ENCODE measurements around the gene BAK1.

The BAK1 gene

DNA sequence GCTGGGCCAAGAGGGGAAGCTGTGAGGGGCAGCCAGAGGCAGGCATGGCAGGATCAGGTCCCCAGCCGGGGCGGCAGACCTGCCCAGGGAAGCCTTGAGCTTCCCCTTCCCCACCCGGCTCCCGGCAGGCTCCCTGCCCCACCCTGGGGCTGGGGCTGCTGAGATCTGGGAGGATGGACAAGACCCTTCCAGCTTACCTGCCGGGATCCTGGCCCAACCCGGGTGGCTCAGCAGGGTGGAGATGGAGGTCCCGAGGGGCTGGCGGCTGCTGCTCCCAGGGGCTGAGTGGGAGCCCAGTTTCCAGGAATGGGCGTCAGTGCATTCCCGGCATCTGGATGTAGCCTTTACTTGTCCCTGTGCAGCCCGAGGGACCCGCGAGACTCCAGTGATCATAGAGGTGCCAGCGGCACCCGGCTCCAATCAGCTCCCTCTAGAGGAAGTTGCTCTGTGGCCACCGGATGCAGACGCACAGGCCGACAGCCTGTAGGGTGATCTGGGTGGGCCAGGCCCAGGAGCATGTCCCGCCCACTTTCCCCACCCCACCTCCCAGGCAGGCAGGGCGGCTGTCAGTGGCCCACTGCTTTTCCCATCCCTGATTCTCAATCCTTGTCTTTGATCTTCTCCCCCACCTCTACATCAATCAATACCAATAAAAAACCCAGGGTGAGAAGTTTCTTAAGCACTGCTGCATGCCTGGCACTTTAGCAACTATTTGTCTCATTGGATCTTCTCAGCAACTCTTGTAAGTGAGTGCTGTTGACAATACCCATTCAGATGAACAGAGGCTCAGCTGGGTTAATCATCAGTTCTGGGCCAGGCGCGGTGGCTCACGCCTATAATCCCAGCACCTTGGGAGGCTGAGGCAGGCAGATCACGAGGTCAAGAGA lies at the start of gene BAK1:
Gene BAK1, minus strand, starts transcription at position 449 of the 887 bp plus-strand sequence. CDS start 2,672 bp downstream, outside the sequence.
- DNase-seq (ENCODE audit: low spot score in 2 of 2): peak; percentile 93 to 95
- Histone ChIP-seq H3K4me1 (peaks cover 5% of the 10 kb centered on the region), H3K4me3 (peak within 1 kb of the TSS; percentile 92), H3K27me3 (ENCODE audit: low read depth) (no peaks in the 10 kb centered on the region), H3K36me3 (replicated peaks) (peaks cover 25% of the 10 kb centered on the region), H3K9me3 (no peaks in the 10 kb centered on the region)
- in situ Hi-C loops (cut with MboI; ENCODE audit: low sequenced_read_pairs): no loop called here

DNA sequence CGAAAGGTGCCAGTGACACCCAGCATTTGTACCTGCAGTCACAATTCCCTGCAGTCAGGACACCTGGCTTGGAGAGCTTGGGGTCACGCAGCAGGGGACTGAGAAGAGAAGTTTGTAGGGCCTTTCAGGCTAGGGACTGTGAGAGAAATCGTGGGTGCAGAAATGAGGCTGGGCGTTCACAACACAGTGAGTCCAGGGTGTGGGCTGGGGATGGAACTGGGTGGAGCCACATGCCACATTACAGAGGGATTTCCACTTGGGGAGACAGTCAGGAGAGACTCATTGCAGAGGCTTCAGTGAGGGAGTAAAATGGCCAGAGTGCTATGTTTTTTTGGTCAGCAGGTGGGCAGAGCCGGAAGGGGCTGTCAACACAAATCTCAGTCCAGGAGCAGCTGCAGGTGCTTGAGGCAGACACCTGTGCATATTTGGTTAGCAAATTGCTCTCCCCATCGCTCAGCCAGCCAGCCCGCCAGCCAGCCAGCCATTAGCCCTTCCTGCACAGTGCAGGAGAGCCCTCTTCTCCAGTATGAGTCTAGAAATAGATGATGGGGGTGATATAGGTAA lies 48.4 kb upstream of the BAK1 start:
- in situ Hi-C loops (cut with MboI; ENCODE audit: low sequenced_read_pairs): no loop called here
- Histone ChIP-seq H3K4me1 (peaks cover 12% of the 10 kb centered on the region), H3K9me3 (no peaks in the 10 kb centered on the region), H3K4me3 (no peak overlapping the region), H3K36me3 (replicated peaks) (peaks cover 17% of the 10 kb centered on the region; the same call in 1 of the 2 replicates), H3K27me3 (ENCODE audit: low read depth) (no peaks in the 10 kb centered on the region)
- no peak for DNase-seq (ENCODE audit: low spot score in 2 of 2)

DNA sequence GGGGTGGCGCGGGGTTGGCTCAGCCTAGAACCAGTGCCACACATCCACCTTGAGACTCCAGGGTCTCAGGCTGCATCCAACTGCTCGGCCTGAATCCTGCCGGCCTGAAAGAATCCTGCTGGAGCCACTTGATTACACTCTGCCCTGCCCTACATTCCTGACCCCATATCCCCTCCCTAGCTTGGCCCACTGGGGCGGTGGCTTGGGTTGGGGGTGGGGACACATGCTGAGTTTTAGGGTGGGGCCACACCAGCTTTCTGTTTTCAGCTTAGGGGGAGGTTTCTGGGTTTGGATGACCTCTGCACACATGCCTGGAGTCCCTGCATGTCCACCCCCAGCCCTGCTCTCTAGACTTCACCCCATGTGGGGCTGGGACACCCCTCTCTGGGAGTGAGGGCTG lies 47.8 kb upstream of the BAK1 start:
- Histone ChIP-seq H3K4me3 (no peak overlapping the region), H3K27me3 (ENCODE audit: low read depth) (no peaks in the 10 kb centered on the region), H3K4me1 (peaks cover 7% of the 10 kb centered on the region), H3K36me3 (replicated peaks) (peaks cover 19% of the 10 kb centered on the region; the same call in 1 of the 2 replicates), H3K9me3 (no peaks in the 10 kb centered on the region)
- DNase-seq (ENCODE audit: low spot score in 2 of 2): no peak
- in situ Hi-C loops (cut with MboI; ENCODE audit: low sequenced_read_pairs): no loop called here

DNA sequence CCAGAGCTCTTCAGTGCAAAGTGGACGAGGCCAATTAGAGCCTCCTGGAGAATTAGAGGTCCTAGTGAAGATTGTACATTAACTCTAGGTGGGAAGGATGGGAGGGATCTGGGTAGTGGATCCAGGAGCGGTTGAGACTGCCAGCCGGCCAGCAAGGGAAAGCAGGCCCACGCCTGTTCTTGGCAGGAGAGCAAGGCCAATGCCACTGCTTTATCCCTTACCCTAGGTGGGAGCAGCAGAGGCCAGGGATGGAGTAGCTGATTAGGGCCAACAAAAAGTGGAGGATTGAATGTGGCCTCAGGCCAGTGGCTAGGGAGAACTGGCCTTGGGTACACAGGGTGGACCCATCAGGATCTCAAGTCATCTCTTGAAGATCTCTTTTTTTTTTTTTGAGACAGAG lies 44.8 kb upstream of the BAK1 start:
- in situ Hi-C loops (cut with MboI; ENCODE audit: low sequenced_read_pairs): no loop called here
- Histone ChIP-seq H3K36me3 (replicated peaks) (peaks cover 19% of the 10 kb centered on the region; the same call in 1 of the 2 replicates), H3K9me3 (no peaks in the 10 kb centered on the region), H3K4me1 (peaks cover 9% of the 10 kb centered on the region), H3K4me3 (no peak overlapping the region), H3K27me3 (ENCODE audit: low read depth) (no peaks in the 10 kb centered on the region)
- DNase-seq (ENCODE audit: low spot score in 2 of 2): no peak

DNA sequence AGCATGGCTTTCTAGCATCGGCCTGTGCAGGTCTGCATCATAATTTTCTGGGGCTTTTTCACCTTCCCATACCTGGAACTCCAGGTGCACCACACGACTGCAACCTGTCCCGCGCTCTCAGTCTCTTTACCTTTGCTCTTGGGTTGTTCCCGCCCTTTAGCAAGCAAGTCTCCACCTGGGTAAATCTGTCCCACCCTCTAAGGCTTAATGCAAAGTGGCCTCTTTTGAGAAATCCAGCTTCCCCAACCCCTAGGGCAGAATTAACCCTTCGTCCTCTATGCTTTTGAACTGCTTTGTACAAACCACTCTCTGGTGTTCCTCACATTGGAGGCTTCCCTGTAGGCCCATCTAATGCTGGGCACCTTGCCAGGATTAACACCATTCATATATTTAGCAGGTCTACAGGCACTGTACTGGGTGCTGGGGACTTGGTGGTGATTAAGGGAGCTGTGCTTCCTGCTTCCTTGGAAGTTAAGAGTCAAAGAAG lies 43.9 kb upstream of the BAK1 start:
- Histone ChIP-seq H3K4me1 (peaks cover 12% of the 10 kb centered on the region), H3K9me3 (no peaks in the 10 kb centered on the region), H3K4me3 (no peak overlapping the region), H3K36me3 (replicated peaks) (peaks cover 19% of the 10 kb centered on the region; the same call in 1 of the 2 replicates), H3K27me3 (ENCODE audit: low read depth) (no peaks in the 10 kb centered on the region)
- DNase-seq (ENCODE audit: low spot score in 2 of 2): peak in 1 of 2 experiments; percentile 45
- in situ Hi-C loops (cut with MboI; ENCODE audit: low sequenced_read_pairs): no loop called here

DNA sequence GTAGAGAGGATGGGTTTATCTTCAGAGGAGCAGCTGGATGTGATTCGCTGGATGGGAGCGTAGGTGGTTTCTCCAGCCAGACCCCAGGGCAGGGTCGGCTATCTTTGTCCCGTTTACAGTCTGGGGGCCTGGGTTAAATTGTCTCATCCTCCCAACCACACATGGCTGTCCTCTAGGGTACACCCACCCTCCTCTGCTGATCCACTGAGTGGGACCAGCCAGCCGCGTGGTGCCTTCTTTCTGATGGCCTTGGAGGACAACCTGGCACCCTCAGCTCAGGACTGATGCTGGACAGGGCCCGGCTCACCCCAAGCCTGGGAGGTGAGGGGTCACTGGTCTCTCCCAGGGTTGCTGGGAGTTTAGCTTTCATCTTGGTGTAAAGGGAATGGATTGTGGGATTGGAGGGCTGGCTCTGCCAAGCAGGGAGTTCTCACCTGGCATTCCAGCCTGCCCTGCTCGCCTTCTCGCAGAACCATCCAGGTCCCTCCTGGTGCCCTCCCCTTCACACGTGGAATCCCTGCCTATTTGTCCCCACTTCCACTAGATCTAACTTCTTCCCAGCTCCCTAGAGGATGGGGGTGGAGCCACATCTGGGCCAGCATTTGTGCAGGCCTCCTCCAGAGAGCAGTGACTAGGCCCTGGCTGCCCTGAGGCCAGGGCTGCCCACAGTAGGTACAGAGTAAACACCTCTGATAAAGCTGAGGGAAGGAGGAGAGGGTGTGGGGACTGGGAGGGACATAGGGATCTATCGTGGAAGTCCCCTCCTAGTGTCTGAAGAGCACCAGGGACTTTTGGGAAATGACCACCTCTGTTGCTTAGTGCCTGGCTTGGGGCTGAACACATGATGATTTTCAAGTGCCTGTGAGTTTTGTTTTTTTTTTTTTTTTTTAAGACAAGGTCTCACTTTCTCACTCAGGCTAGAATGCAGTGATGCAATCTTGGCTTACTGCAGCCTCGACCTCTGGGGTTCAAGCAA lies 42.7 kb upstream of the BAK1 start:
- no peak for DNase-seq (ENCODE audit: low spot score in 2 of 2)
- Histone ChIP-seq H3K9me3 (no peaks in the 10 kb centered on the region), H3K4me3 (peak overlapping the region; percentile 74), H3K27me3 (ENCODE audit: low read depth) (no peaks in the 10 kb centered on the region), H3K36me3 (replicated peaks) (peaks cover 19% of the 10 kb centered on the region; the same call in 1 of the 2 replicates), H3K4me1 (peaks cover 12% of the 10 kb centered on the region)
- in situ Hi-C loops (cut with MboI; ENCODE audit: low sequenced_read_pairs): no loop called here

DNA sequence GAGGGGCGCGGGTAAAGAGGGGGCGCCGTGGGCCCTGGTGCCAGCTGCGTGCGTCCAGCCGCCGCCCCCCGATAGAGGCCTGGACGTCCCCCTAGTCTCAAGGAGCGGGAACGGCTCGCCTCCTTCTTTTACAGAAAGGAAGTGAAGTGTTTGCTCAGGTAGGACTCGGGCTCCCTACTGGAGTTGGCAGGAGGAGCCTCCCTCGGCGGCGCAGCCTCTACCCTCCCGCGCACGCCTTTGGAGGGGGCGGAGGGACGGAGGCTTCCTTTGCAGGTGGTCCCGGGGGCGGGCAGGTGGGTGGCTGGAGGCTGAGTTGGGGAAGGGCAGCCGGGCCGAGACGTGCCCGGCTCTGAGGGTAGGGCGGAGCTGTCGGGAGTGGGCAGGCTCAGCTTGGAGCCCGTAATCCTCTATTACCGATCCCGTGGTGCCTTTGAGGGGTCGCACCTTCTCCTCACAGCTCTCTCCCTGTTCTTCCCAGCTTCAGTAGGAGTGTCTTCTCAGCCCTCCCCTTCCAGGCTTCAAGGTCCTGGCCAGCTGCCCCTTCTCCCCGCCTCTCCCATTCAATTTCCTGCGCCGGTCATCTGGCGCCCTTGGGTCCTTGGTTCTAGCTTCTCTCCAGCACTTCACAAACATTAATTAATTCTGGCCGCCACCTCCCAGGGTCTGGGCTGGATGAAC lies 41.8 kb upstream of the BAK1 start:
- Histone ChIP-seq H3K27me3 (ENCODE audit: low read depth) (no peaks in the 10 kb centered on the region), H3K4me1 (peaks cover 7% of the 10 kb centered on the region; the same call in 1 of the 2 replicates), H3K9me3 (no peaks in the 10 kb centered on the region), H3K36me3 (replicated peaks) (peaks cover 13% of the 10 kb centered on the region; the same call in 1 of the 2 replicates), H3K4me3 (peak overlapping the region; percentile 74)
- peak; percentile 59 to 67 for DNase-seq (ENCODE audit: low spot score in 2 of 2)
- in situ Hi-C loops (cut with MboI; ENCODE audit: low sequenced_read_pairs): no loop called here

DNA sequence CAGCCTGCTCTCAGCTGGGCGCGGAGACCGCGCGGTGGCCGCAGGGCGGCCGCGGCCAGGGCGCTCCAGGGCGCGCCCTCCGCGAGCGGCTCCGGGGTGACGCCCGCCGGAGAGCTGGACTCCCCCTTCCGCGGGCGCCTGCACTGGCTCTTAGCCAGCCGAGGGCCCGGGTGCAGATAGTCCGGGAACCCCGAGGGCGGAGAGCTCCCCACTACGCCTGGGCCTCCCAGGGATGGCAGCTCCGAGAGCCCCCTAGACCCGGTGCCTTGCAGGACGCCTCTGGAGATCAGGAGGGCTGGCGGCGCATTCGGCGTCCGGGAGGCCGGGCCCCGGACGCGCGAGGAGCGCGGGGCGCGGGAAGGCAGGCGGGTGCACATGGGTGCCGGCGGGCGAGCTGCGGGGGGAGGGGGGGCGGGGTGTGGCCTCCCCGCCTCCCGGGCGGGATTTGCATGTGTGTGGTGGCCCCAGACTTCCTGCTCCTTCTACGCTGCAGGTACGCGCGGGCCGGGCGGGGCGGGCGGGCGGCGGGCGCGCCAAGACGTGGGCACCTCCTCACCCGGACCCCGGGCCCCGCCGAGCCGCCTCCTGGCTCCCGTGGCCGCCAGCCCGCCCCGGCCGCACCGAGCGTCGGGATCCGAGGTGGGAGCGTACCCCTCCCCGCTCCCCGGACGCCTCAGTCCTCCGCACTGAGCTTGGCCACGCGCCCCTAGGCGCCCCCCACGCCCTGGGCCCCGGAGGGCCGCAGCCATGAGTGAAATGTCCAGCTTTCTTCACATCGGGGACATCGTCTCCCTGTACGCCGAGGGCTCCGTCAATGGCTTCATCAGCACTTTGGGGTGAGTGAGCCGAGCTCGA lies 41.0 kb upstream of the BAK1 start, which contains the start of gene ITPR3:
Gene ITPR3, plus strand, starts transcription at position 467 of the 855 bp plus-strand sequence. Its CDS starts 281 bp downstream, at position 748.
- Histone ChIP-seq H3K4me3 (peak within 1 kb of the TSS; percentile 74), H3K9me3 (no peaks in the 10 kb centered on the region), H3K36me3 (replicated peaks) (peaks cover 13% of the 10 kb centered on the region; the same call in 1 of the 2 replicates), H3K27me3 (ENCODE audit: low read depth) (no peaks in the 10 kb centered on the region), H3K4me1 (peaks cover 7% of the 10 kb centered on the region; the same call in 1 of the 2 replicates)
- in situ Hi-C loops (cut with MboI; ENCODE audit: low sequenced_read_pairs): no loop called here
- DNase-seq (ENCODE audit: low spot score in 2 of 2): peak; percentile 68 to 74

DNA sequence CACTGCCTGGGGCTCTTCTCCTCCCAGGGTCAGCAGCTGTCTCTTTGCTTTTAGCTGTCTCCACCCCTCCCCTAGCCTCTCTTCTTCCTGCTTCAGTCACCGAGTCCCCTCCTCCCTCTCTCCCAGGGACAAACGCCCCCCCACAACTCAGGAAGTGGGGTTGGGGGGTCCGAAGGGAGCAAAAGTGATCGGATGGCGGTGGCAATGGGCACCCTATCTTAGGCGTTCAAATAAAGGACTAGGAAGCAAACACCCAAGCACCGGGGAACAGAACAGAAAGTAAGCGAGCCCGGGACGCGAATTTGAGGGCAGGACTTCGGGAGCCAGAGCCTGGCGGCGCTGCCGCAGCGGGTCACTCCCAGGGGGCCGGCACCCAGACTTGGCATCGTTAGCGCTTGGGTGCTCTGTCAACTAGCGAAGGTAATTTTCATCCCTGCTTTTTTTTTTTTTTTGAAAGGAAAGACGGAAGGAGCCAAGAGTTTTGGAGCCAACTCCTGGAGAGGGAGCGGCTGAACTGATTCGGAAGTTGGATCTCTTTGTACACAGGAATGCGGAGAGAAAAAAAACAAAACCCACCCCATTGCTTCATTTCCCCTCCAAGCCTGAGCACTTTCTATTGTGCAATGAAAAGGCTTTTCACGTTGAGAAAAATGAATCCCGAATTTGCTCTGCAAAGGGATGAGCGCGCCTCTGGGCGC lies 40.2 kb upstream of the BAK1 start:
- H3K4me1 ChIP-seq: peaks cover 7% of the 10 kb centered on the region; the same call in 1 of the 2 replicates
- no peaks in the 10 kb centered on the region for H3K9me3 ChIP-seq
- in situ Hi-C loops (cut with MboI; ENCODE audit: low sequenced_read_pairs): no loop called here
- H3K4me3 ChIP-seq: peak overlapping the region; percentile 74
- peaks cover 13% of the 10 kb centered on the region; the same call in 1 of the 2 replicates for H3K36me3 ChIP-seq (replicated peaks)
- H3K27me3 ChIP-seq (ENCODE audit: low read depth): no peaks in the 10 kb centered on the region
- DNase-seq (ENCODE audit: low spot score in 2 of 2): peak; percentile 14 to 59

DNA sequence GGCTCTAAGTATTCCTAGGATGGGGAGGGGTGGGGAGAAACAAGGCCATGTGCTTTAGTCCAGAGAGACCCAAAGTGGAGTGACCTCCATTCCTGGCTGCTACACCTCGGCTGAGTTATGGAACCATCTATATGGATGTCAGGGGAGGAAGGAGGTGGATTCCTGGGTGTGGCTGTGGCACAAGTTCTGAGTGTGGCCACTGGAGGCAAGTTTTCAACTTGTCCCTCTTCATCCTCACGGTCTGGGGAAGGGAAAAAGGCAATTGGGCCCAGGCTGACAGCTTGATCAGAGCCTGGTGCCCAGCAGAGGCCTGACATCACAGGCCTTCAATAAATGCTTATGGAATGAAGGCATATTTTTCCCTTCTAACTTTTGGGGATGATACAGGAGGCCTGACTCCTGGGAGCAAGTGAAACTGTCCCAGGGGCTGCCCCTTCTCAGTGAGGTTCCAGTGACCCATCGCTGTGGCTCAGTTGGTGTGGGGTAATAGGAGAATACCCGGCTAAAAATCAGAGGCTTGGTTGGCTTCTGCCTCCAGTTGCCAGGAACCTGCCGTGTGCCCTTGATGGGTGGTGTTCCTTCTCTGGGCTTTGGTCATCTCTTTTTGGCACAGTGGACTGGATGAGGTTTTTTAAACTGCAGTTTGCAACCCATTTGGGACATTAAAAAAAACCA lies 39.2 kb upstream of the BAK1 start:
- Histone ChIP-seq H3K9me3 (no peaks in the 10 kb centered on the region), H3K27me3 (ENCODE audit: low read depth) (no peaks in the 10 kb centered on the region), H3K4me3 (no peak overlapping the region), H3K36me3 (replicated peaks) (peaks cover 10% of the 10 kb centered on the region; the same call in 1 of the 2 replicates), H3K4me1 (peaks cover 7% of the 10 kb centered on the region; the same call in 1 of the 2 replicates)
- DNase-seq (ENCODE audit: low spot score in 2 of 2): no peak
- in situ Hi-C loops (cut with MboI; ENCODE audit: low sequenced_read_pairs): no loop called here

DNA sequence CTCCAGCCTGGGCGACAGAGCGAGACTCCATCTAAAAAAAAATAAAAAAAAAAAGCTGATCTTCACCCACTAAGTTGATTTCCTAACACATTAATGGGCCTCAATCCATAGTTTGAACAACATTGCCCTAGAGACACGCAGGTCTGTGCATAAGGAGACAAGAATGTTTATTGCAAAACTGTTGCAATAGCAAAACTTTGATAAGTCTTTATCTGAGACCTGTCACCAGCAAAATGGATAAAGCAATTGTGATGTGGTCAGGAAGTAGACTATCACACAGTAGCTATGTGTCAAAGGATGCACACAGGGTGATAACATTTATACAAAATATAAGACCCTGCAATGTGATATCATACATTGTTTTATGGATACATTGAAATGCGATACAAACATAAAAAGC lies 36.8 kb upstream of the BAK1 start:
- in situ Hi-C loops (cut with MboI; ENCODE audit: low sequenced_read_pairs): no loop called here
- H3K36me3 ChIP-seq (replicated peaks): no peaks in the 10 kb centered on the region
- no peak overlapping the region for H3K4me3 ChIP-seq
- peaks cover 7% of the 10 kb centered on the region; the same call in 1 of the 2 replicates for H3K4me1 ChIP-seq
- no peaks in the 10 kb centered on the region for H3K9me3 ChIP-seq
- no peaks in the 10 kb centered on the region for H3K27me3 ChIP-seq (ENCODE audit: low read depth)
- DNase-seq (ENCODE audit: low spot score in 2 of 2): no peak

All from HAP-1 (cell line).